Right lobe of liver (tissue), 4 donors: ENCODE data around the gene RPS19.

Source experiments
- CTCF ChIP-seq, 4 donors: fragments of 200-600 bp in 3 of 4; fragments of 450-650 bp in 1 of 4; IDR thresholded peaks; one replicate each; pipeline versions ENCODE4 v1.5.1 to v1.8.0; 2016 to 2022; ENCODE audit warnings: antibody characterized with exemption in 4 of 4, mild to moderate bottlenecking in 2 of 4
- POLR2A ChIP-seq: fragments of 450-650 bp; IDR thresholded peaks from one replicate; pipeline ENCODE4 v1.6.1; 2017; ENCODE audit warnings: antibody characterized with exemption, mild to moderate bottlenecking
- donor health status: DM: no; HTN: no; CAD: no.
- donor health status: DM: no; HTN: no; CAD: no.
- donor health status: DM: no; HTN: yes; CAD: no.

DNA sequence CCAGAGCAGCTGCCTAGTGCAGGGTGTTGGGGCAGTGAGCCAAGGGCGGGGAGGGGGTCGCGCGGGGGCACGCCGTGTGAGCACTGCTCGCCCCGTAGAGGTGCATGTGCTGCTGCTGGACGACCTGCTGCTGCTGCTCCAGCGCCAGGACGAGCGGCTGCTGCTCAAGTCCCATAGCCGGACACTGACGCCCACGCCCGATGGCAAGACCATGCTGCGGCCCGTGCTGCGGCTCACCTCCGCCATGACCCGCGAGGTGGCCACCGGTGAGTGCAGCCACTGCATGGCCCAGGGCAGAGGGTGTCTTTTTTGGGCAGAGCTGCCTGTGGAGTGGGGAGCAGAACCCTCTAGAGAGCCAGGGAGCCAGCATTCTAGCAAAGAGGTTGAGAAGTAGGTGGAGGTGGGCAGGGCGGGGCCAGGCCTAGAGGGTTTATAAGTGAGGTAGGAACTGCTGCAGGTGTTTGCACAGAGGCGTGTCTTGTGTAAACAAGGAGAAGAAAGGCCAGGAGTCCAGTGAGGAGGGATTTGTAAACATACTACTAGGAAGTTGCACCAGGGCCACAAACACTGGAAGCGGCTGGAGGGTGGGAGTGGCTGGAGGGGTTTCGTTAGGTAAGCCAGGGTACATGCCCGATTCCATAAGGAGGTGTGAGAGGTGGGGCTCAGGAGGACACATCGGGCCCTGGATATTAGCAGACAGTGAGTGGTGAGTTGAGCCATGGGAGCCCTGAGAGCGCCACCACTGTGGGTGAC lies 44.2 kb downstream of the RPS19 start:
- TF ChIP-seq CTCF (IDR thresholded peaks at IDR 0.05): no peak
- TF ChIP-seq POLR2A: no peak
